Upper lobe of left lung (tissue), 6 donors: ENCODE results near the gene ADH1B. TPM values are rescaled to one million over a fixed set of nuclear protein-coding genes. Genes with fewer than 3 reads are reported as not detected.

Experiments
- ATAC-seq, 2 donors: fragments of 200-7000 bp; cut with Tn5 transposase; one replicate each; pipeline ENCODE4 v1.9.1; 2022; ENCODE audit warnings: mild to moderate bottlenecking in 2 of 2, moderate library complexity in 2 of 2; ENCODE audit not compliant: low FRiP score in 2 of 2
- DNase-seq, 2 donors: peaks; one replicate each; pipeline ENCODE4 v3.0.0-alpha.2; 2019 to 2020
- H3K27ac ChIP-seq, 4 donors: fragments of 200-600 bp; sonication (generic); one replicate each; pipeline ENCODE4 v1.5.1; 2016 to 2019
- H3K27me3 ChIP-seq, 4 donors: fragments of 200-600 bp; sonication (generic); one replicate each; pipeline ENCODE4 v1.5.1; 2017 to 2019
- H3K36me3 ChIP-seq, 4 donors: fragments of 200-600 bp; sonication (generic); one replicate each; pipeline ENCODE4 v1.5.1; 2016 to 2019
- H3K4me1 ChIP-seq, 4 donors: fragments of 200-600 bp; sonication (generic); one replicate each; pipeline ENCODE4 v1.5.1; 2018 to 2019
- H3K4me3 ChIP-seq, 4 donors: fragments of 200-600 bp; sonication (generic); one replicate each; pipeline ENCODE4 v1.5.1; 2017 to 2019; ENCODE audit warnings: mild to moderate bottlenecking in 2 of 4, moderate library complexity in 1 of 4
- H3K9me3 ChIP-seq, 4 donors: fragments of 200-600 bp; sonication (generic); one replicate each; pipeline ENCODE4 v1.5.1; 2018 to 2019
- EP300 ChIP-seq, 4 donors: sonication (generic); formaldehyde crosslinking; IDR thresholded peaks; one replicate each; pipeline ENCODE4 v1.5.1; 2017; ENCODE audit warnings: antibody characterized with exemption in 4 of 4, control low read depth in 2 of 4
- POLR2A ChIP-seq, 4 donors: fragments of 450-650 bp; IDR thresholded peaks; one replicate each; pipeline ENCODE4 v1.5.1; 2016 to 2017; ENCODE audit warnings: antibody characterized with exemption in 4 of 4, mild to moderate bottlenecking in 2 of 4
- POLR2AphosphoS5 ChIP-seq, 2 donors: sonication (generic); formaldehyde crosslinking; IDR thresholded peaks; one replicate each; pipeline ENCODE4 v1.5.1; 2017; ENCODE audit warnings: antibody characterized with exemption in 2 of 2
- WGBS, 2 donors: methylation state at CpG; one replicate each; pipeline ENCODE4 v1.1.5; 2017 to 2018; 5-methylcytosine and 5-hydroxymethylcytosine counted together
- total RNA-seq, 6 donors: library from RNA; depleted of rRNA in 4 of 6; stranded (reverse); fragments of >200 nt in 4 of 6; gene quantifications; one replicate each; pipeline versions ENCODE4 v1.1.0 to v1.2.1, GENCODE V29; 2016 to 2021
- TF ChIP-seq, protein P1 (sequence below), 6 experiments: fragments of 450-650 bp in 4 of 6; fragments of 200-600 bp in 2 of 6; sonication (generic) in 2 of 6; IDR thresholded peaks; one replicate each; pipeline ENCODE4 v1.5.1; 2016 to 2019; ENCODE audit warnings: antibody characterized with exemption in 6 of 6
- donor health status: DM: no; HTN: no; CAD: no; lungs with moderate emphysema.
- donor health status: DM: no; HTN: yes; CAD: no; lungs with severe emphysema.

Gene ADH1B
- total RNA-seq, 6 donors from 2014 or later = 126 to 887 (median 394) TPM

DNA sequence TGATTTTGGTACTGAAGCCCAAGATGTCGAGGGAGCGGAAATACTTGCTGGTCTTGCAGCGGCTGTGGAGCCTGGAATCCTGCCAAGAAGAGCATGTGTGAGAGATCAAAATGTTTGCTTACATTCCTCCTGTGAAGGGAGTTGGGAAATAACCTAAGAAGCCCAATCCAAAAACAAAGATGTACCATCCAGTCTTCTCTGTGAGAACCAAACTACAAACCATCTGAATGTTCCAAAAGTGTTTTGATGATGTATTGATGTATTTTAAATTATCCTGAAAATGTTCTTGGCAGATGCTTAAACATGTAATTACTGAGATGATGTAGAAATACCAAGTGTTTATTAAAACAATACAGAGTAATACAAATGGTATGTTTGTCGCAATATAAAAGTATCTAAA is 20.3 kb downstream of the ADH1B start:
- H3K9me3 ChIP-seq = no peaks in the 10 kb centered on the region
- H3K27me3 ChIP-seq = no peaks in the 10 kb centered on the region
- ATAC-seq (peak; percentile 63 to 91), DNase-seq (peak in 1 of 2 donors; percentile 77)
- H3K4me3 ChIP-seq = no peak overlapping the region
- no peak overlapping the region for H3K27ac ChIP-seq
- H3K4me1 ChIP-seq = peaks cover 0 to 4% (median 3%) of the 10 kb centered on the region in 4 donors
- H3K36me3 ChIP-seq = no peaks in the 10 kb centered on the region
- WGBS, 2 donors = 36 to 43% methylated on average over 4 of the region's 4 CpGs
- TF ChIP-seq, protein P1, sequence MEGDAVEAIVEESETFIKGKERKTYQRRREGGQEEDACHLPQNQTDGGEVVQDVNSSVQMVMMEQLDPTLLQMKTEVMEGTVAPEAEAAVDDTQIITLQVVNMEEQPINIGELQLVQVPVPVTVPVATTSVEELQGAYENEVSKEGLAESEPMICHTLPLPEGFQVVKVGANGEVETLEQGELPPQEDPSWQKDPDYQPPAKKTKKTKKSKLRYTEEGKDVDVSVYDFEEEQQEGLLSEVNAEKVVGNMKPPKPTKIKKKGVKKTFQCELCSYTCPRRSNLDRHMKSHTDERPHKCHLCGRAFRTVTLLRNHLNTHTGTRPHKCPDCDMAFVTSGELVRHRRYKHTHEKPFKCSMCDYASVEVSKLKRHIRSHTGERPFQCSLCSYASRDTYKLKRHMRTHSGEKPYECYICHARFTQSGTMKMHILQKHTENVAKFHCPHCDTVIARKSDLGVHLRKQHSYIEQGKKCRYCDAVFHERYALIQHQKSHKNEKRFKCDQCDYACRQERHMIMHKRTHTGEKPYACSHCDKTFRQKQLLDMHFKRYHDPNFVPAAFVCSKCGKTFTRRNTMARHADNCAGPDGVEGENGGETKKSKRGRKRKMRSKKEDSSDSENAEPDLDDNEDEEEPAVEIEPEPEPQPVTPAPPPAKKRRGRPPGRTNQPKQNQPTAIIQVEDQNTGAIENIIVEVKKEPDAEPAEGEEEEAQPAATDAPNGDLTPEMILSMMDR (IDR thresholded peaks at IDR 0.05) = no peak
- TF ChIP-seq EP300 (IDR thresholded peaks at IDR 0.05) = peak in 1 of 4 donors; percentile 14
- TF ChIP-seq POLR2AphosphoS5 (IDR thresholded peaks at IDR 0.05) = peak; percentile 43 to 57

DNA sequence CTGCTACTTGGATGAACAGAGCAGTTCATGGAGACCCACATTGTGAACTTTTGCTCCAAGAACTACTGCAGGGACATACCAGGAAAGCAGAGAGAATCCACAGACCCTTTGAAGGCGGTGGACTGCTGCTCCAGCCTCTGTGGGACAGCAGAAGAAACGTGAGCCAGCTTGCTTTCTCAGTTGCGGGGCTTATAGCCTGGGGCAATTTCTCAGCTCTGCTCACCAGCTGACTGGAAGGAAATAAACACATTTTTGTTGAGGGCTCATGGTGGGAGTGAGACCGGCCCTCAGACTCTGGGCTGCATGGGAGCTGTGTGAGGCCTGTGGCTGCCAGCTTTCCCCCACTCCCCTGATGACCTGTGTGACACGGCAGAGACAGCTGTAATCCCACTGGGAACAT is 27.8 kb downstream of the ADH1B start:
- Histone ChIP-seq H3K4me3 (no peak overlapping the region), H3K36me3 (no peaks in the 10 kb centered on the region), H3K27me3 (no peaks in the 10 kb centered on the region), H3K4me1 (no peaks in the 10 kb centered on the region), H3K27ac (no peak overlapping the region), H3K9me3 (no peaks in the 10 kb centered on the region)
- TF ChIP-seq, protein P1 (IDR thresholded peaks at IDR 0.05) = no peak
- TF ChIP-seq EP300 (IDR thresholded peaks at IDR 0.05) = no peak
- TF ChIP-seq POLR2A (IDR thresholded peaks at IDR 0.05) = no peak
- TF ChIP-seq POLR2AphosphoS5 (IDR thresholded peaks at IDR 0.05) = no peak
- WGBS, 2 donors = 75 to 98% methylated on average over 5 of the region's 5 CpGs
- DNase-seq (no peak), ATAC-seq (no peak)

DNA sequence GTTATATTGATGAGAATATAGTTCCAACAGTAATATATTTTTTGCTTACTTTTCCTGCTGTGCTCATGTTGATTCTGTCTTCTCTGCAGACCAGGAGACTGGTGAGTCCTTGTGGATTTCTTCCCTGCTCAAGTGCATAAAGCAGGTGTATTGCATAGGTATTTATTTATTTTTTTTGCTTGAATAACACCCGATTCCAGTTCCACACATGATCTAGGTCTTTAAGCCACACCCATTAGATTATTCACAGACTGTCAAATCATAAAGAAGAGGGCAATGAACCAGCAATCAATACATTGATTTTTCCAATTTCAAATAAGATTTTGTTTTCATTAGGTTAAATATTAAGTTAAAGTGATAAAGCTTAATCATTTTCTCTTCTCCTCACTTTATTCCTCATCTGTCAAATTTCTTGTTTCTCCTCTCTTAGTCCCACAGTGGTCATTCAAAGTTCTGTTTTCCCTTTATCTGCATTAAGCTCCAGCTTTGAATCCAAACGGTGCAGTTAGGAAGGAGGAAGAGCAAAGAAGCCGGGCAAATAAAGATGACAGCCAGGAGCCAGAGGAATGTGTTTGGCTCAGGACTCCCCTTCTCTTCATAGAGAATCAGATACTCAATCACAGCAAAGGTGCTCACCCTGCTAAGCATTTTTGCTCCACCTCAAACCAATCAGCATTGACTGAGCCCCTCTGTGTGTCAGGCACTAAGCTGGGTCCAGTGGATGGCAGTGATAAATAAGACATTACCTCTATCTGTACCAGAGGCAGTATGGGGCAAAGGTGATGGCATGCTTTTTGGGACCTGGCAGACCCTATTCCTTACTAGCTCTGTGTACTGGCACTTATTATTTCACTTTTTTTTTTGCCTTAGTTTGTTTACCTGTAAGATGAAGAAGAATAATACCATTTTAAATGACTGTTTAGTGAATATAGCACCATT is 30.1 kb downstream of the ADH1B start, which contains the start of gene ADH1A:
ADH1A (minus strand) TSS at position 138 of the 939 bp plus-strand sequence; CDS start at position 67, 71 bp downstream.
- TF ChIP-seq, protein P1 (IDR thresholded peaks at IDR 0.05) = no peak
- no peak for TF ChIP-seq POLR2A (IDR thresholded peaks at IDR 0.05)
- no peak for TF ChIP-seq EP300 (IDR thresholded peaks at IDR 0.05)
- TF ChIP-seq POLR2AphosphoS5 (IDR thresholded peaks at IDR 0.05) = no peak
- H3K4me3 ChIP-seq = no peak within 1 kb of the TSS
- WGBS, 2 donors = 68 to 80% methylated on average over 3 of the region's 3 CpGs
- H3K9me3 ChIP-seq = no peaks in the 10 kb centered on the region
- H3K27ac ChIP-seq = no peak within 1 kb of the TSS
- no peaks in the 10 kb centered on the region for H3K27me3 ChIP-seq
- DNase-seq = no peak
- no peak for ATAC-seq
- no peaks in the 10 kb centered on the region for H3K36me3 ChIP-seq
- H3K4me1 ChIP-seq = no peaks in the 10 kb centered on the region

DNA sequence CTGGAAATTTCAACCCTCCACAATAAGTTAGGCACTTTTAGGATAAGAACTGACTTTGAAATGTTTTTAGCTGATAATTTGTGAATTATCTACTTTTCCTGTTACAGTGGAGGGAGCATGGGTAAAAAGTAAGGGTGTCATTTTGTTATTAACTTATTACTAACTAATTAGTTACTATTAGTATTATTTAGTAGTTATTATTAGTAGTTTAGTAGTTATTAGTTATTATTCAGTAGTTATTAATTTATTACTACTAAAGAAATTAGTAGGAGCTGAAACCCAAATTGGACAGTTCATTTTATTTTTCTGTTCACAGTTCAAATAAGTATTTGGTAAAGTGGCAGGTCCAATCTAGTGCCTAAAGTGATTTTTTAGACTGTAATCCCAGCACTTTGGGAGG is 35.8 kb downstream of the ADH1B start:
- ATAC-seq (no peak), DNase-seq (no peak)
- H3K4me3 ChIP-seq = no peak overlapping the region
- no peaks in the 10 kb centered on the region for H3K36me3 ChIP-seq
- H3K27me3 ChIP-seq = no peaks in the 10 kb centered on the region
- H3K4me1 ChIP-seq = no peaks in the 10 kb centered on the region
- no peaks in the 10 kb centered on the region for H3K9me3 ChIP-seq
- TF ChIP-seq EP300 (IDR thresholded peaks at IDR 0.05) (no peak), POLR2AphosphoS5 (IDR thresholded peaks at IDR 0.05) (no peak)
- no peak overlapping the region for H3K27ac ChIP-seq

DNA sequence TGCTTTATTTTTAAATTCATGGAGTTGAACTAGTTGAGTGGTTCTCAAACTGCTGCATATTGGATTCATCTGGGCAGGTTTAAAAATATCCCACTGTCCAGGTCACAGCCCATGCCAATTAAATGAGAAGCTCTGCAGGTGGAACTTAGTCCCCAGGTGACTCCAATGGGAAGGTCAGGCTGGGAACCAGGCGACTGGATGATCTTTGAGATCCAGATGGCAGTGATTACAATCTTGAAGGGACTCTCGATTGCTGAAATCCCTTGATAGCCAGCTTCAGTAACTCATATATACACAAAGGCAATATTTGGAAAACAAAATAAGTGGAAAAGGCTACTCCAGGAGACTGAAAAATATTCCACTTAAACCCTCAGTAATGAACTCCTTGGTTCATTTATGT is 38.5 kb downstream of the ADH1B start:
- TF ChIP-seq EP300 (IDR thresholded peaks at IDR 0.05) (no peak), POLR2AphosphoS5 (IDR thresholded peaks at IDR 0.05) (no peak), POLR2A (IDR thresholded peaks at IDR 0.05) (no peak)
- TF ChIP-seq, protein P1 (IDR thresholded peaks at IDR 0.05) = no peak
- 79 to 84% methylated on average over 2 of the region's 2 CpGs for WGBS, 2 donors

More for the DNA sequence above, 38.5 kb downstream of the ADH1B start:
- Histone ChIP-seq H3K36me3 (no peaks in the 10 kb centered on the region), H3K27me3 (no peaks in the 10 kb centered on the region), H3K4me1 (no peaks in the 10 kb centered on the region), H3K27ac (no peak overlapping the region), H3K9me3 (no peaks in the 10 kb centered on the region), H3K4me3 (no peak overlapping the region)
- no peak for DNase-seq
- no peak for ATAC-seq
